Measurements from ENCODE around the gene ALKBH3. TPM values are rescaled to one million over a fixed set of nuclear protein-coding genes. Genes with fewer than 3 reads are reported as not detected.

The ALKBH3 gene
- total and polyA plus RNA-seq, 2 donors (not counting 3 experiments of a cell fraction or from before 2014, with no cell fraction given): 28.0 to 34.7 TPM

- H4K20me1 ChIP-seq (replicated peaks; ENCODE audit: control insufficient read depth, extremely low read depth, insufficient read depth, low read length): no peaks in the 10 kb centered on the region
- no peaks in the 10 kb centered on the region for H3K4me1 ChIP-seq (ENCODE audit: control insufficient read depth, extremely low read depth, insufficient read depth, low read length)
- H3K9ac ChIP-seq (replicated peaks; ENCODE audit: extremely low read depth, insufficient read depth, low read length): no peak overlapping the region
- H3K9me3 ChIP-seq (replicated peaks; ENCODE audit: control insufficient read depth, insufficient read depth, low read length): no peaks in the 10 kb centered on the region
- H3K36me3 ChIP-seq (ENCODE audit: control insufficient read depth in 2 of 2, extremely low read depth in 1 of 2, insufficient read depth in 2 of 2, low read length in 2 of 2): no peaks in the 10 kb centered on the region
- no peak overlapping the region for H3K4me3 ChIP-seq (replicated peaks in 1 of 3; ENCODE audit: insufficient read depth in 1 of 3, low read depth in 1 of 3, low read length in 3 of 3)
- no peak for TF ChIP-seq MAX (IDR thresholded peaks at IDR 0.05; ENCODE audit: insufficient read depth, insufficient read length)
- no peak for TF ChIP-seq CTCF (IDR thresholded peaks at IDR 0.05; ENCODE audit: extremely low read depth in 1 of 2, insufficient read depth in 1 of 2, low read depth in 1 of 2, low read length in 2 of 2)
- no peak for TF ChIP-seq POLR2AphosphoS5 (IDR thresholded peaks at IDR 0.05; ENCODE audit: insufficient read depth, low read depth, low read length)
- no peak for TF ChIP-seq GATA2 (IDR thresholded peaks at IDR 0.05; ENCODE audit: insufficient read depth, insufficient read length, low read depth, low read length)
- TF ChIP-seq JUN (IDR thresholded peaks at IDR 0.05; ENCODE audit: borderline replicate concordance, insufficient read depth, insufficient read length, low read depth): no peak
- TF ChIP-seq POLR2A (IDR thresholded peaks at IDR 0.05; ENCODE audit: low read depth, low read length): no peak
- no peak for TF ChIP-seq EZH2 (IDR thresholded peaks at IDR 0.05; ENCODE audit: borderline replicate concordance, low read depth, low read length, severe bottlenecking)
- TF ChIP-seq FOS (IDR thresholded peaks at IDR 0.05; ENCODE audit: borderline replicate concordance, insufficient read depth, low read length): no peak
- TF ChIP-seq MYC (IDR thresholded peaks at IDR 0.05; ENCODE audit: low read depth, low read length): no peak
- intact Hi-C loops (cut with micrococcal nuclease): no loop called here
- FAIRE-seq (no peak), DNase-seq (ENCODE audit: low read depth, low spot score) (no peak)
- no peaks in the 10 kb centered on the region for H3K27me3 ChIP-seq (ENCODE audit: control insufficient read depth in 2 of 2, insufficient read depth in 2 of 2, low read length in 2 of 2)
- BruUV-seq (replicated peaks): no TSS peak
- CTCF ChIA-PET: no interaction called here
- no peaks in the 10 kb centered on the region for H3K9me1 ChIP-seq (replicated peaks; ENCODE audit: control insufficient read depth, extremely low read depth, insufficient read depth, low read length)
- dilution Hi-C loops (cut with MboI; ENCODE audit: extremely low pct_ligation_motif_present, low sequenced_read_pairs): no loop called here
- H2AFZ ChIP-seq (ENCODE audit: low read depth, low read length): no peak overlapping the region
- no peak overlapping the region for H3K4me2 ChIP-seq (ENCODE audit: insufficient read depth, low read length)
- POLR2A ChIA-PET: no interaction called here
- no peaks in the 10 kb centered on the region for H3K79me2 ChIP-seq (ENCODE audit: control insufficient read depth, insufficient read depth, low read length)
- no peak overlapping the region for H3K27ac ChIP-seq (ENCODE audit: insufficient read depth, low read depth, low read length)
Measured at GRCh38 chr11:43861141-43861540, 19.5 kb upstream of the ALKBH3 start.

Measured in endothelial cell of umbilical vein (primary cell).